KBM-7 (cell line): ENCODE results near the gene CHI3L1.
A peak's percentile ranks its signal among the peaks of the same experiment; 100 is the strongest.

Experiments
- DNase-seq: peaks from one replicate; pipeline ENCODE4 v3.0.0-alpha.2; 2015
- in situ Hi-C: fragments of 300-500 bp; cut with MboI; formaldehyde crosslinking; loops from 2 replicates; pipeline ENCODE4 v1.14.3; 2020; ENCODE audit warnings: low sequenced_read_pairs, low pct_unique_long_range_greater_than_20kb, mixed read lengths

The CHI3L1 gene

DNA sequence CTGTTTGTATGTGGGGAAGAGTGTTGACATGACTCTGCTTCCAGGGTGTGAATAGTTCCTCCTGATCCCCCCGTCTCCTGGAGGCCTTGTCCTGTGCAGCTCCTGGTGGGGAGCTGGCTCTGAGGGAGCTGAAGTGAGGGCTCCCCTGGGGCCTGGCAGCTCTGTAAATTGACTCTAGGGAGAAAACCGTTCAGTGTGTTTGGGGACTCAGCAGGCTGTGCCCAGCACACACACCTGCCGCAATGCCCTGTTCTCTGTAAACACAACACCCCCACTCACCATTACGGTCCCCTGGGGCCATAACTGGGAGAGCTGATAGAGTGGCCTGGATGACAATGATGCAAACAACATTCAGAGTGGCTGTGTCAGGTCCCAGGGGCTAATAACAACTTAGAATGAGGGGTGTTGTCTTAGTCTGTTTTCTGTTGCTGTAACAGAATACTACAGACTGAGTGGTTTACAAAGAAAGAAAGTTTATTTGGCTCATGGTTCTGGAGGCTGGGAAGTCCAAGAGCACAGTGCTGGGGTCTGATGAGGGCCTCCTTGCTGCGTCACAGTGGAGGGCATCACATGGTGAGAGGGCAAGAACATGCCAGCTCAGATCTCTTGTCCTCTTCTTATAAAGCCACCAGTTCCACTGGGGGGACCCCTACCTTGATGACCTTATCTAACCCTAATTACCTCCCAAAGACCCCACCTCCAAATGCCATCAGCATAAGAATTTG lies 43.7 kb downstream of the CHI3L1 start:
- in situ Hi-C loops, result no loop called here

DNA sequence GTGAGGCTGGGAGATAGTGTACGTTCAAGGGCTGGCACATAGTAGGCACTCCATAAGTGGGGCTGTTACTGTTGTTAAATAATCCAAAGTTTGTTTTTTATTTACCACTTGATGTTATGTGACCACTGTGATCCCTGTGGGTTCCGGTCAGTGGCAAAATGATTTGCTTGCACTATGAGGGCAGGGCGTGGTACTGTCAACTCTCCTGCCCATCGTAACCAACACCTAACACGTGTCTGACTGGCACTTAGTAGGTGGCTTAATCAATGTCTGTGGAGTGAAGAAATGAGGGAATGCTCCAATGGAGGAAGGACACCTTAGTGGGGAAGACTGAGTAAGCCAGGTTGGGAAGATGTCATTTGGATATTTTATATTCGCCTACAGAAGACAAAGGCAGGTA lies 44.4 kb downstream of the CHI3L1 start:
- no peak for DNase-seq
- in situ Hi-C loops, result no loop called here

More for the DNA sequence above, 43.7 kb downstream of the CHI3L1 start:
- DNase-seq, result no peak

DNA sequence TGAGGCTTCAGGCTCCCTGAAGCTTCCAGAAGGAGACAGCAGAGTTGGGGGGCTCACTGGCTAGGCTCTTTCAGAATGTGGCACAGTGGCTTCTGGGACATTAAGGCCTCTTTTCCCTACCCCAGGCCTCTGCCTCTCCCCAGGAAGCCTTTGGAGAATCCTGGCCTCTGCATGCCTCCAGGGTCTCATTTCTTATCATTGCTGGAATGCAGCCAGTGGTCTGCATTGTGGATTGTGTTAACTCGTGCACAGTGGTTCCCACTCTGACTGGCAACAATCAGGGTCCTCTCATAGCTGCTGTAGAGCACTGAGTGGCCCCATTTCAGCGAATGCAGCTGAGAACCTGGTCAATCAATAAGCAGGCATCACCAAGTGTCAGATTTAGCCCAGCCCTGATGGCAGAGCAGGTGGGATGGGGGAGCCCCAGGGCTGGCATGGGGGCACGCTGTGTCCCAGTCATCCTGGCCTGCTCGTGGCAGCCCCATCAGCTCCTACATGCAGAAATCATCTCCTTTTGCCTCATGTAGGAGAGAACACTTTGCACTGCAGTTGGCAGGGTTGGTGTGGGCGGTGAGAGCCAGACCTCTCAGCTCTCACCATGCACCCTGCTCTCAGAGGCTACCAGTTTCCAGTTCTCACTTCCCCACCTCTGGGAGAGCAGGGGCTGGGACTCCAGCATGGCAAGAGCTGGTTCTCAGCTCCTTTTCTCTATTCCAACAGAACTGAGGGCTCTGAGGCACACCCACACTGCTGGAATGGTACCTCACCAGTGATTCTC lies 45.6 kb downstream of the CHI3L1 start:
- in situ Hi-C loops, result no loop called here
- DNase-seq, result no peak

DNA sequence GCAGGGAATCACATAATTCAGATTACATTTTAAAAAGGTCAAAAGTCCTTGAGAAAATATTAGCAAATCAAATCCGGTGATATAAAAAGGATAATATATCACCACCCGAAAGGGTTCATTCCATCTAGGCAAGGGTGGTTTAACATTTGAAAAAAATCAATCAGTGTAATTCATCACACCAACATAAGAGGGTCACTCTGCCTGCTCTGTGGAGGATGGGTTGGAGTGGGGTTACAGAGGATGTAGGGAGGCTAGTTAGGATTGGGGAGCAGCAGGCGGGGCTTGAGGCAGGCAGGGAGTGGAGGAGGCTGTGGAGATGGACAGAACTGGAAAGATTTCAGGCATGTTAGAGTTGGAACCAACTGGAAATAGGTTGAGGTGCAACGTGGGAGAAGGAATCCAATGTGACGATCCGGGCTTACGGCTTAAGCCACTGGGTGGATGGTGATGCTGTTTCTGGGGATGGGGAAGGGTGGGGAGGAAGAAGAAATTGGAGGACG lies 46.5 kb downstream of the CHI3L1 start:
- DNase-seq, result no peak
- in situ Hi-C loops, result no loop called here

DNA sequence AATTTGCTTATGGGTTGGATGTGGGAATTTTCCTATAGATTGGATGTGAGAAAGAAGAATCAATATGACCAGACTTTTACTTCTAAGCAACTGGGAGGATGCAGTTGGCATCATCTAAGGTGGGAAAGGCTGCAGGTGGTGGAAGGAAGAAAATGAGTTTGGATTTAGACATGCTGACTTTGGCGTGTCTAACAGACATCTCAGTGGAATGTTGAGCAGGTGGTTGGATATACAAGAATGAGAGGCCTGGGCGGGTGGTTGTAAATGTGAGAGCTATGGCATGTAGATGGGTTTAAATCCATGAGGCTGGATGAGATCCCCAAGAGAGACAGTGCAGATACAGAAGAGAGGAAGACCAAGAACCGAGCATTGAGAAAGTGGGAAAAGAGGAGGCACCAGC lies 48.4 kb downstream of the CHI3L1 start:
- in situ Hi-C loops, result no loop called here
- no peak for DNase-seq

DNA sequence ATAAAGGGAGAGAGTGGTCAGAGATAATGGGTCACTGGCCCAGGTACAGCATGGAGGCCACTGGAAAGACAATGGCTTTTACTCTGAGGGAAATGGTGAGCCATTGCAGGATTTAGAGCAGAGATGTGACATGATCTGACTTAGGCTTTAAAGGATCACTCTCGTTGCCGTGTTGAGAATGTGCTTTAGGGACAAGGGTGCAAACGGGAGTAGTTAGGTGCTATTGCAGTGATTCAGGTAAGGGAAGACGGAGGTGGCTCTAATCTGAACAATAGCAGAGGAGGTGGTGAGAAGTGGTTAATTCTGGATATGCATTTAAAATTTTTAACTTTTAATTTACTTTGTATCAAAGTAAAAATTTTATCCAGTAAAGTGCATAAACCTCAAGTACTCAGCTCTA lies 49.2 kb downstream of the CHI3L1 start:
- in situ Hi-C loops, result no loop called here
- no peak for DNase-seq

DNA sequence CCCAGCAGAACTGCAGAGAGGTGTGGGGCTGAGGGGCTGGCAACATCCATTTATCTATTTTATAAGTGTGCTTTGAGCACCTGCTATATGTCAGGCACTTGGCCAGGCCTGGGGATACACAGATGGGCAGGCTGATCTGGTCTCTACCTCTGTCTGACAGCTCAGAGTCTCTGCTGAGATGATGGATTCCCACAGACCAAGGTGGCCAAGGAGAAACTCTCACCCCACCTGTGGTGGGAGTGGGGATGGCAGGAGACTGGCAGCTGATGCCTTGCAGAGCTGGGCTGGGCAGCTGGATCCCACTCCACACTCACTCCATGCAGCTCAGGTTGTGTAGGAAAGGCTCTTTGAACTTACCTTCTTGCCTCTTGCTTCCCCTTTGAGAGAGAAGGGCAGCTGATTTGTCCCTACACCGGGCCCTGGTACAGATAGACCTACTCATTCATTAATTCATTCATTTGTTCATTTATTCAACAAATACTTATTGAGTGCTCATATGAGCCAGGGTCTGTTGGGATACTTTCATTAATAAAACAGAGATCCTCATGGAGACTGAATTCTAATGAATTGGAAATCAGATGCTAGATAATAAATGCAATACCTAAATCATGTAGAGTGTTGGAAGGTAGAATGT lies 50.0 kb downstream of the CHI3L1 start:
- no peak for DNase-seq
- in situ Hi-C loops, result no loop called here

DNA sequence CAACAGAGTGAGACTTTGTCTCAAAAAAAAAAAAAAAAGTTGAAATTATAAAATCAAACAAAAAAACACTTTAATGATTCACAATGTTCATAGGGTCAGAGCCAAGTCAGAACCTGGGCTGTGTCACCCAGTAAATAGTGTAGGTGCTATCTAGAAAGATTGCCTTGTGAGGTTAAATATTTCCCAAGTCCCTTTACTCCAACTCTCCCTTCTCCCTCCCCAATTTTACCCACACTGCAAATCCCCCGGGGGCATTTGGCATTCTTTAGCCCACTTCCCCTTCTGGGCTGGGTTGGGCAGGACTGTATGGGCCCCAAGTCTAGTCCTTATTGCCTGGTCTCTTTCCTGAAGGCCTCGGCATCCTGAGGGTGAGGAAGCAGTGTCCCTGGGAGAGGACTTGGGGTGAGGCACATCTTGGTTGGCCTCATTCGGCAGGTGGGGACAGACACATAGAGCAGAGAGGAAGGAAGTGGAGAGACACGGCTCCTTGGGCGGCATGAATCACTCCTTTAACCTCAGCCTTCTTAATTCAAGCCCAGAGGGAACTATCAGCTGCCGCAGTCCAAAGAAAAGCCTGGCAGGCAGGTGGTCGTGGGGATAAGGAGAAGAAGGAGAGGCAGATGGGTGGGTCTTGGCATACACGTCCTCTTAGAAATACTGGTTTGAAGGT lies 50.7 kb downstream of the CHI3L1 start:
- peak; percentile 70 for DNase-seq
- in situ Hi-C loops, result no loop called here

DNA sequence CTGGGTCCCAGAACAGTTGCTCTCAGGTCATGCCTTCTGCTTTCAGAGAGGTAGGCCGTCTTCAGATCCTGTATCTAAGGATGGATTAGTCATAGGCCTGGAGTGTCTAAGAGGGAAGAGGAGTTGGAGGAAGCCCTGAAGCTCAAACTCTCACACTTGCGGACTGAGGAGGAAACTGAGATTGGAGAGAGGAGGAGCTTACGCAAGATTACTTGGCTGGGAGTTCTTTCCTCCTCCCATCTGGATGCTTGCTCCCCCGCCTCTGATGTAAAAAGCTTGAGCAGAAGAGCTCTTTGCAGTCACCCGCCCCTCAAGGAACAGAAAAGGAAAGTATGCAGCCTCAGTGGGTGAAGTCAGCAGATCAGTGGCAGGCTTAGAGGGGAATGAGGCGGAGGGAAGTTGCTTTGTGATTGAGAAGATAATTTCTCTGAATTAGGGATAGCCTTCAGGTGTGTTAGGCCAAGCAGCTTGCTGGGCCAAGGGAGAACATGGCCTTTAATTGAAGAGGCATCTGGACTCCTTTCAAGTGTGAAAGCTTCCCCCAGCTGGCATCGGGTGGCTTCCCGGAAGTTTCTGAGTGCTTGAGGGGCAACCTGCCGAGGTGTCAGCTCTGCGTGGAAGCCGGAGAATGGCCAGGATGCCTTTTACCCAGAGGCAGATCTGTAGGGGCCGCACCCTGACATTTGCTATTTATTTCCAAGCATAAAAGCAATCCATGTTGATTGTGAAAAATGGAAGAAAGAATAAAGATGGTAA lies 52.4 kb downstream of the CHI3L1 start:
- in situ Hi-C loops, result no loop called here
- DNase-seq, result peak; percentile 48

DNA sequence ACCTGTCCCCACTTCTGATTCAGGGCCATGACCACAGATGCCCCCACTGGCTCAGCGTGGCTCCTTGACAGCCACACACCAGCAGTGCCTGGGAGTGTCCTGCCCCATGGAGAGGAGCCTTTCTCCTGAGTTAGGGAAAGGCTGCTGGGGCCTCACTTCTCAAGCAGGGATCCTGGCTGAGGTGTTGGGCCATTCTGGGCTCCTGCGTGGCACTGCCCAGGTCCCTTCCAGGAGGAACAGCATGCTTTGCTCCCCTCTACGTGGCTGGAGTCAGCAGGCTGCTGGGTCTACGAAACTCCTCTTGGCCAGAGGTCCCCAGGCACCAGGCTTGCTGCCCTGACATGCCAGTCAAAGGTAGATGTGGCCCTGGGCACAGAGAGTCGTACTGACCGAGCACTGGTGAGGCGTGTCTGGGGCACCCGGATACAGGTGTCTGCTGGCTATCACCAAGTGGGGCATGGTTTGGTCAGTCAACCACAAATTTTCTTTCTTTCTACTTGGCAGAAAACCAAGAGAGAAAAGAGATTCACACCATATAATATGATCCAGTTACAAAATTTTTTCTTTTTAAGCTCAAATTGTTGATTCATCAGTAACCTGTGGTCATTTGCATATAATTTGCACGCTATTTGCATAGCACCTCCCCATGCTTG lies 54.8 kb downstream of the CHI3L1 start:
- DNase-seq, result no peak
- in situ Hi-C loops, result no loop called here

DNA sequence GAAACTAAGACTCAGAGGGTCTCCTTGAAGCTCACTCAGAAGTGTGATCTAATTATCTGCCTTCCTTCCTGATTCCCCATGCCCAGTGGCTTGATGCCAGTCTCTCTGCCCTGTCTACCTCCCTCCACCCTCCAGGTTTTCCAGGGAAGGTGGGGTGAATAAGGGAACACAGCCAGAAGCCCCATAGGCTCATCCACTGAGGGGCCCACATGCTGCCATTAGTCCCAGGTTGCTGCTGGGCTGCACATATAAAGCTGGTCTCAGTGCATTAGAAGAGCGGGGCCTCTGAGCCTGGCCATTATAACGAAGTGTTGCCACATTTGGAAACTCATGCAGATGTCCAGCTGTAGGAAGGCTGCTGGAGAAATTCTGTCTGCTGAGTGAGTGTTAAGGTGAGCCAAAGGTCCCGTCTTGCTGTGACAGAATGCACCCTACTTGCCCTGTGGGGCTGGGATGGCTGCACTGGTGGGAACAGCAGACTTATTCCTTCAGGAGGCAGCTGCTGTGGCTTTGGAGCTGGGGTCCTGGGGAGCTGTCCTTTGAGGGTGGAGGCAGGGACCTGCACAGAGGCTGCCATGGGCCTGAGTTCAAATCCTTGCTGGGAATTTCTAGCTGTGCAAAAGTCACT lies 56.0 kb downstream of the CHI3L1 start:
- DNase-seq, result no peak
- in situ Hi-C loops, result no loop called here

DNA sequence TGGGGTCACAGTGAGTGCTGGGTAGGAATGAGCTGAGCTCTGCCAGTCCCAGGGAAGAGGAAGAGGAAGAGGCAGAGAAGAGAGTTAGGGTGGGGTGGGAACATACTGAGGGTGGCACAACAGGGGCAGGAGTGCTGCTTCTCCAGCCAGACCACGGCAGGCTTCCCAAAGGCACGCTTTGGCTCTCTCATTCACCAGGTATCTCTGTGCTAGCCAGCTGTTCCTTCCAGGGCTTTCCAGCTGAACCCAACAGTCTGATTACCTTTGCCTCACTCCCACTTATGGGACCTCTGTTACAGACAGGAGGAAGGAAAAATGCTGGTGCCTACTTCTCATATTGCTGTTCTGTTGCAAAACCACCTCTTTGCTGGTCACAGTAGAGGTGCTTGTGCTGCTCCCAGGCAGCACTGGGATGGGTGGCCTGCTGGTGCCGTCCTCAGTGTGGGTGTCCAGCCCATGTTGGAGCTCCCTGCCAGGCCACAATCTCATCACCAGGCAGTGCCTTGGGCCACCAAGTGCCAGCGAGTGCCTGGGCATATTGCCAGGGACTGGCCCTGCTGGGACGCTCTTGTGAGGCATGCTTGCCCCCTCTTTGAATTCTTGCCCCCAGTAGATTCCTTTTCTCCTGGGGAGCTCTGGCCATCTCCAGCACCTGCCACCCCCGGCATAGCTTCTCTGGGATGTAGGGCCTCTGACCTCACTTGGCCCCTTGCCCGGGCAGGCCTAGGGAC lies 56.8 kb downstream of the CHI3L1 start:
- in situ Hi-C loops, result no loop called here
- DNase-seq, result no peak
